Measurements from ENCODE around the gene MARK4.
"Not testable (repeated sequence)": the region's sequence is repeated elsewhere in the genome, so short reads cannot be mapped to it uniquely, and the experiment has no call there.

MARK4 gene

GRCh38 chr19:45306518-45307027, 55.5 kb downstream of the MARK4 start:
- DNase-seq = no peak

- DNase-seq = no peak
Observed at GRCh38 chr19:45307361-45307760, 56.3 kb downstream of the MARK4 start.

GRCh38 chr19:45309322-45309721, 58.3 kb downstream of the MARK4 start:
- not testable (repeated sequence) for DNase-seq

GRCh38 chr19:45311621-45312020, 60.5 kb downstream of the MARK4 start:
- DNase-seq = no peak

- not testable (repeated sequence) for DNase-seq
Observed at GRCh38 chr19:45312285-45312684, 61.2 kb downstream of the MARK4 start.

- DNase-seq = no peak
Observed at GRCh38 chr19:45314708-45315245, 63.7 kb downstream of the MARK4 start.

GRCh38 chr19:45315304-45315703, 64.2 kb downstream of the MARK4 start:
- DNase-seq = no peak

GRCh38 chr19:45320997-45321775, 70.1 kb downstream of the MARK4 start:
- DNase-seq = no peak

GRCh38 chr19:45321848-45322247, 70.8 kb downstream of the MARK4 start:
- DNase-seq = no peak

GRCh38 chr19:45322311-45322710, 71.2 kb downstream of the MARK4 start:
- DNase-seq = no peak

GRCh38 chr19:45322744-45323281, 71.7 kb downstream of the MARK4 start, which contains the start of gene CKM:
TSS of gene CKM (minus strand) at chr19:45322875. CDS start at chr19:45319713, 3,162 bp downstream.
- no peak for DNase-seq

GRCh38 chr19:45323671-45324081, 72.6 kb downstream of the MARK4 start:
- DNase-seq = no peak

GRCh38 chr19:45324349-45324907, 73.4 kb downstream of the MARK4 start:
- no peak for DNase-seq

GRCh38 chr19:45327404-45328143, 76.5 kb downstream of the MARK4 start:
- no peak for DNase-seq

- DNase-seq = no peak
Observed at GRCh38 chr19:45331411-45331810, 80.3 kb downstream of the MARK4 start.

GRCh38 chr19:45333609-45334303, 82.7 kb downstream of the MARK4 start:
- DNase-seq = no peak

GRCh38 chr19:45334881-45335280, 83.8 kb downstream of the MARK4 start:
- not testable (repeated sequence) for DNase-seq

GRCh38 chr19:45336696-45337251, 85.7 kb downstream of the MARK4 start:
- DNase-seq = no peak

GRCh38 chr19:45339629-45340028, 88.6 kb downstream of the MARK4 start:
- DNase-seq = no peak

- no peak for DNase-seq
Observed at GRCh38 chr19:45340232-45340898, 89.3 kb downstream of the MARK4 start, which contains the start of gene KLC3. TSS of gene KLC3 (plus strand) at chr19:45340750. CDS start at chr19:45345542, 4,792 bp downstream.

GRCh38 chr19:45340899-45341453, 89.9 kb downstream of the MARK4 start:
- DNase-seq = no peak
